ENCODE results near the gene TOM1L1. TPM values are rescaled to one million over a fixed set of nuclear protein-coding genes. Genes with fewer than 3 reads are reported as not detected.

TOM1L1 gene
- total RNA-seq, 1 donor from 2014 or later = 5.0 TPM

DNA sequence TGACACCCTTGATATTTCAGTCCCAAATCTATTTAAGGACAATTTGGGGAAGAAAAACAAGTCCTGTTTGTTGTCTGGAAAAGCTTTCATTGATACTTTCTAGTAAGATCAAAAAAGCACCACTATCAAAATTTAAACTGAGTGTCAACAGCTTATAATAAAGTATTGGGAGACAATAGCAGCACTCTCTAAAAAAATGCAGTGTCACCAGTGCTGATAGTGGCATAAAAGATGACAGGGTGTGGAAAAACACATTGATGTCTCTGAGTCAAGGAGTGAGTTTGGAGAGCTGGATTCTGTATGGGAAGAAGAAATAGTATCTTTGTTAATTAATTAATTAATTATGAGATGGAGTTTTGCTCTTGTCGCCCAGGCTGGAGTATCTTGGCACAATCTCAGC, 8.3 kb upstream of the TOM1L1 start:
- no peak for DNase-seq (ENCODE audit: extremely low read depth, low read depth, low spot score)

DNA sequence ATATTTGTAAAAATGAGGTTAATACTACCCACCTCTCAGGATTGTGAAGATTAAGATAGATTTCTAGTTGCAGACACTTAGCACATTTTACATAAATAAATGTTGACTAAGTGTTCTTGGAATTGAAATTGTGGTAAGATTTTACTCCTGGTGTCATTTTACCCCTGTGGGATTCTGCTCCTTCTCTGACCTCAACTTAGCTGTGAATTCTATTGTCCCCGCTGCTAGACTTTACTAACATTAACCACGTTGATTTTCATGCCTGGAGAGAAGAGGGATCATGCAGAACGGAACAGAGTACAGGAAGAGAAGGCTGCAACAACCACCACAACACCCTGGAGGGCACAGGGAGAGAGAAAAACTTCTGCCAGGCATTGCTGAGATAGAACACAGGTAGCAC, 2.1 kb upstream of the TOM1L1 start:
- DNase-seq (ENCODE audit: extremely low read depth, low read depth, low spot score) = no peak

- DNase-seq (ENCODE audit: extremely low read depth, low read depth, low spot score) = no peak
Measured at GRCh38 chr17:54899201-54899600, 1.5 kb upstream of the TOM1L1 start.

DNA sequence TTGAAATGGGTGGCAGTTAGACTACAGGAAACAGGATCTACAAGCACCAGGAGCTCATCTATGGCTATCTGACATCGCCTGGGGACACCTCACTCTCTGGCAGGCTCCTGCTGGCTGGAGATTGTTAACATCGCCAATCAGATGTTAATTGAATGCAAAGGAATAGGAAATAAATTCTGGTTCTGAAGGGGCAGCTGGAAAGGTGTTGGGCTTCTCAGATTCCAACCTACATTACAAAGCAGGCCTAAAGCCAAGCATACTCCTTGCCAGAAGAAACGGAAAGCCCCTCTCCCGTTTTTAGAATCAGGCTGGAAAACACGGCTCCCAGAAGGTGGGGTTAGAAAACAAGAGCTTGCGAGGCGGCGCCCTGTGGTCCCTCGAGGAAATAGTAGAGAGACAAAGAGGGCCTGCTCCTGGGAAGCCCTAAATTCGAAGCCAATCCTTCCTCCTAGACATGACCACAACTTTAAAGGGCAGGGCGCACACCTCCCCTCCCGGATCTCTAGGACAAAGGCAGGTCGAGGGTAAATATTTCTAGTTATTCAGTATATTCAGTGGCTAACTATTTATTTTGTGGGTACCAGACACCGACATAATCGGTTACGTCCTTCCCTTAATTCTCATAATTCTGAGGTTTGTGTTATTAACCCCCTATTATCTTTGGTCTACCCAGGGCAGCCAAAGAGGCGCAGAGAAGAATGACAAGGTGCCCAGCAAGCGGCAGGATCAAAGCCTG, 763 bp upstream of the TOM1L1 start:
- no peak for DNase-seq (ENCODE audit: extremely low read depth, low read depth, low spot score)

GRCh38 chr17:54901230-54901822, 674 bp downstream of the TOM1L1 start:
- DNase-seq (ENCODE audit: extremely low read depth, low read depth, low spot score) = no peak

DNA sequence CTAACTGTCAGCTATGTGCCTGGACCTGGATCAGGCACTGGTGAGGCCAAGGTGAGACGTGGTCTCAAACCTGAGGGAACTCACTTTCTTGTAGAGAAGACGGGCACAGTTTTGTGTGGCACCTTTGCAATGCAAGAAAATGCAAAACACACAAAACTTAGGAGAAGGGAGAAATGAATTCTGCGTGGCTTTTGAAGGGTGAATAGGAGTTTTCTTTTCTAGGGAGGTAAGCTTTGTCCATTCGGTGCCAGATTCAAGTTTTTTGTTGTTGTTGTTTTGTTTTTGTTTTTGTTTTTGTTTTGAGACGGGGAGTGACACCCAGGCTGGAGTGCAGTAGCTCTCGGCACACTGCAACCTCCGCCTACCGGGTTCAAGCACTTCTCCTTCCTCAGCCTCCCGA, 1.4 kb downstream of the TOM1L1 start:
- DNase-seq (ENCODE audit: extremely low read depth, low read depth, low spot score) = no peak

DNA sequence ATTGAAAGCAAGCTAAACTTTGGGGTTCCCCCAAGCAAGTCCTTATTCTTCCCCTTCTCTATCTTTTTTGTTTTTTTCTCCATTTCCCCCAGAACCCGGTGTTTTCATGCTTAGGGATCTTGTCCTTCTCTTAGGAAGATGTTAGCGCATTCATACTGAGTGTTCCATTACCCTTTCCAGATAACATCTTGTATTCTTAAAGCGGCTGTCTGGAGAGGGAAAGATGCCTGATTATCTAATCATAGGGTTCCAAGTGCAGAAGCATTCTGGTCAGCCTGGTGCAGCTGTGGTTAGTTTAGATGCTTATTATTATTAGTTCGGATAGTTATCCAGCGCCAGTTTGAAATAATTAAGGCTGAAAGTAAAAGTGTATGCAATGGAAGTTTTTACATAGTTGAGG, 2.0 kb downstream of the TOM1L1 start:
- no peak for DNase-seq (ENCODE audit: extremely low read depth, low read depth, low spot score)

DNA sequence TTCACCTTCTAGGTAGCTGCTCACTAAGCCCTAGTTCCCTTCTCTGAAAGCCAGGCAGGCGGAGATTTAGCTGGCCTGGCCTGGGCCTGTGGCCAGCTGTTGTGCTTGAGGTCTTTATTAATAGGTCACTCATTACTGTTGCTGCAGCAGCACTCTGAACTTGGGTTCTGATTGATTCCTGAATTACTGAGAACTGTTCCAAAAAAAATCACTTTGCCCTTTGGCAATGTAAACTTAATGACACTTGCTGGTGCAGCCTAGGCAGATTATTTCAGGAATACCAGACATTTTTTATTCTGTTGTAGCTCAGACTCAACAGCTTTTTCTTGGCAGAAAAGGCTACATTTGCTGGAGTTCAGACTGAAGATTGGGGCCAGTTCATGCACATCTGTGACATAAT, 2.7 kb downstream of the TOM1L1 start:
- no peak for DNase-seq (ENCODE audit: extremely low read depth, low read depth, low spot score)

GRCh38 chr17:54906683-54907082, 6.0 kb downstream of the TOM1L1 start:
- DNase-seq (ENCODE audit: extremely low read depth, low read depth, low spot score) = no peak

DNA sequence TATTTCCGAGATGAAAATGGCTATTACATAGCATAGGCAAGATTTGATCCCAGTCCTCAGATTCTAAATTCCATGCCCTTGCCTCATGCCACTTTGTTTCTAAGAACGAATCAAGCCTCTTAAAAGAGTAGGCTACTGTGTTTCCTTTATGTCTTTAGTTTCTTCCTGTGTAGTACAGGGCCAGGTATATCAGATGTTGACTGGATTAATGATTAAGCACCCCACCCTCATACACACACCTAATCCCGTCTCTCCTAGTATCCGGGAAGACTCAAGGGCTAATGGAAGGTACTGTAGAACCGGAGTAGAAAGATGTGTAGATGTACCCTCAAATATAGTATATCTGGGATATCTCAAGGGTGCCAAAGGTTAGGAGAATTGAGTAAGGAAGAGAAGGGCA, 6.7 kb downstream of the TOM1L1 start:
- DNase-seq (ENCODE audit: extremely low read depth, low read depth, low spot score) = no peak

- no peak for DNase-seq (ENCODE audit: extremely low read depth, low read depth, low spot score)
Measured at GRCh38 chr17:54909766-54910165, 9.1 kb downstream of the TOM1L1 start.

DNA sequence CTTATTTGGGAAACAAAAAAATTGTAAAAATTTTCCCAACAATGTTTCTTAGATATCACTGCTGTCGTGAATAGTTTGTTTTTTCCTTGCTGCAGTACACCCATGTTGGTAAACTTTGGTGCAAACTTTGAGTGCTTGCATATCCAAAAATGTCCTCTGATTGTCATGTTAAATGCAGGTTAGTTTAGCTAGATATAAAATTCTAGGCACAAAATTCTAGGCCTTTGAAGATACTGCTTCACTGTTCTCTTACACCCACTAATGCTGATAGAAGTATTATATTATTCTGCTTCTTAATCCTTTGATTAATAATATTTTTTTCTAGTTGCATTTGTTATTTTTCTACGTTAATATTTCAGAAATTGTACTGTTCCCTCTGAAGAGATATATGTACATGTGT, 16.1 kb downstream of the TOM1L1 start:
- no peak for DNase-seq (ENCODE audit: extremely low read depth, low read depth, low spot score)

DNA sequence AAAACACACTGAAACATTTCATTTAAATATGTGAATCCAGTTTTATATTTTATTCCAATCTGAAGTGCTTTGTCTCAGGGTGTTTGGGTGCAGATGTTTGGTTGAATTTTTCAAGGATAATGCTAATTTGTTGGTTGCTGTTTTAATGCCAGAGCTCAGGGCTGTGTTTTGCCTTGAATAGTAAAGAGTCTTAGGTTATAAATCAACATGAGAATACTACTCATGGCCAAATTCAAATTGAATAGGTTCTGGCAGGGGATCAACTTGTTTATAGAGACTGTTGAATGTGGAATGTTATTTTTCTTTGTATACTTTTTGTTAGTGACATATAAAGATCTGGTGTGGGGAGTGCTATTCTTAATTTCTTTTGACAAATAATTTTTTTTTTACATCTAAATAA, 18.8 kb downstream of the TOM1L1 start:
- DNase-seq (ENCODE audit: extremely low read depth, low read depth, low spot score) = no peak

- DNase-seq (ENCODE audit: extremely low read depth, low read depth, low spot score) = no peak
Measured at GRCh38 chr17:54920819-54921218, 20.2 kb downstream of the TOM1L1 start.

GRCh38 chr17:54924405-54924804, 23.8 kb downstream of the TOM1L1 start:
- DNase-seq (ENCODE audit: extremely low read depth, low read depth, low spot score) = no peak

GRCh38 chr17:54927525-54927924, 26.9 kb downstream of the TOM1L1 start:
- DNase-seq (ENCODE audit: extremely low read depth, low read depth, low spot score) = no peak

- no peak for DNase-seq (ENCODE audit: extremely low read depth, low read depth, low spot score)
Measured at GRCh38 chr17:54932711-54933110, 32.1 kb downstream of the TOM1L1 start.

DNA sequence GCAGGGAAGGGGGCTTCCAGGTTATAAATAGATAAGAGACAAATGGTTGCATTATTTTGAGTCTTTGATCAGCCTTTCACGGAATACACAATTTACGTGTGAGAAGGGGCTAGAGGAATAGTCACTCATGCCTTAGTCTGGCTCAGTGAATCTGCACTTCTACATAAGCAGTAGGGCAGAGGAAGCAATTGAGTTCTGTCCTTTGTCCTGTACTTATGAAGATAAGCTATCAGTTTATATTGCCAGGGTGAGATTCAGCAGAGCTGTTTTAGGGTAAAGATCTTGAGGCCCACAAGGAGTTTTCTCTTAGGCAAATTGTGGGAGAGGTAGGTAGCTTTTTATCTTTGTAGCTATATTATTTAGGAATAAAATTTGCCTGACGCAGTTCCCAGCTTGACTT, 33.3 kb downstream of the TOM1L1 start:
- no peak for DNase-seq (ENCODE audit: extremely low read depth, low read depth, low spot score)

- DNase-seq (ENCODE audit: extremely low read depth, low read depth, low spot score) = no peak
Measured at GRCh38 chr17:54935471-54935870, 34.8 kb downstream of the TOM1L1 start.

DNA sequence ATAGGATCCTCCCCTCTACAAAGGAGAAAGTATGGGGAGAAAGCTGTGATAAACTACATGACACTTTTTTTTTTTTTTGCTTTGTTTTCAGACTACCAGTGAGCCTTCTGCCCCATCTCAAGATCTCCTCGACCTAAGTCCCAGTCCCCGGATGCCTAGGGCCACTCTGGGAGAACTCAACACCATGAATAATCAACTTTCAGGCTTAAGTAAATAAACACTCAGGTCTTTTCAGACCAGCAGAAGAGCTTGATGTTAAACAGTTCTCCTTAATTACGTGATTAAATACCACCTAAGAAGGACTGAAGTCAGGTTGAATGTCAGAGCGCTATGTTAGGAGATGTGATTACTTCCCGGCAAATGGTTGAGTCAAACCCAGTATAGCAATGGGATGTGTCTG, 36.4 kb downstream of the TOM1L1 start:
- no peak for DNase-seq (ENCODE audit: extremely low read depth, low read depth, low spot score)

GRCh38 chr17:54937426-54937825, 36.8 kb downstream of the TOM1L1 start:
- DNase-seq (ENCODE audit: extremely low read depth, low read depth, low spot score) = no peak

DNA sequence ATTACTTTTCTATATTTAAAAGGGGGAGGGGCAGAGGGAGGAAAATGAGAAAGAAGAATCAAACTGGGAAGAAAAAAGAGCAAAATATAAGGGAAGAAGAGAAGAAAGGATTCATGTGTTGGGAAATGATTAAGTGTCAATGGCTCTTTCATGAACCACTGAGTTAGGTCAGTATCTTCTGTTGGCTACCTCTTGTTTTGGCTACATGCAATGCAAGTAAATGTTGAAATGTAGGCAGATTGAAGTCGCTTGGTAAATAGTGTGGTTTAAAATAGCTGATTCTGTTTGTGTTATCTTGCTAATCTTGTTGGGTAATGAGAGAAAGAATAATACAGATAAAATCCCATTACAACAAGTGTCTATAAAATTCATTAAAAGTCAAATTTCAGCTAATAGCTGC, 40.6 kb downstream of the TOM1L1 start:
- no peak for DNase-seq (ENCODE audit: extremely low read depth, low read depth, low spot score)

GRCh38 chr17:54944796-54945195, 44.1 kb downstream of the TOM1L1 start:
- DNase-seq (ENCODE audit: extremely low read depth, low read depth, low spot score) = no peak
